ENCODE measurements around the gene C5orf22. TPM values are rescaled to one million over a fixed set of nuclear protein-coding genes. Genes with fewer than 3 reads are reported as not detected.

C5orf22 gene
- 10 to 100 TPM; 13.3 to 21.9 (median 17.9) TPM for total RNA-seq

DNA sequence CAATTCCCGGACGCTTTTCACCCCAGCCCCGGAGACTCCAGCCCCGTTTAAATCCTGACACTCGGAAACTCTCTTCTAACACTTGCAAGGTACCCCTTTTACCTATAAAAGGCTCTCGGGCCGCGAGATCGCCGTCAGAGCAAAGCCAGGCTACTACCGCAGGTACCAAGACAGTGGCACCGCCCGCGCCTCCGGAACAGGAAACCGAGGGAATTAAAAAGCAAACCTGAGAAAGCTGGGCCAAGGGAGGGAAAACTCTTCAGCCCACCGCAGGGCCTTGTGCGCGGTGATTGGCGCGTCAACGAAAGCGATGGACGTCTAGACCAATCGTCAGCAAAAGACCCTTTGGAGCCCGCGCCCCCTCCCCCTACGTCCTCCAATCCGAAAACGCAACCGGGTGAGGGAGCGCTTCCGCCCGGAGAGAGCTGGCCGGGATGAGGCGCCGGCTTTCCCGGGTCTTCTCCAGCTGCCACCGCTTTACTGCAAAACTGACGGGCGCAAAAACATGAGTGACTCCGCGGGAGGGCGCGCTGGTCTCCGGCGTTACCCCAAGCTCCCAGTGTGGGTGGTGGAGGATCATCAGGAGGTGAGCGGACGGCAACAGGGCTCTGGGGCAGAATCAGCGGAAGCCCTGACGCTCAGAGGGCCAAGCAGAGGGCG lies at the start of gene C5orf22, which contains the start of gene DROSHA:
Gene C5orf22 (plus strand): TSS at position 414 of the 660 bp plus-strand sequence. CDS start 92 bp downstream, at position 506.
Gene DROSHA (minus strand): TSS at position 206 of the 660 bp plus-strand sequence. CDS start 3,034 bp downstream, outside the sequence.
- H3K4me1 ChIP-seq: peaks cover 19 to 34% (median 24%) of the 10 kb centered on the region in 4 donors
- DNase-seq: peak; percentile 92 to 95
- ATAC-seq (ENCODE audit: low FRiP score in 2 of 2): peak; percentile 99
- H3K27me3 ChIP-seq: no peaks in the 10 kb centered on the region
- peak within 1 kb of the TSS; percentile 53 to 84 (median 62) for H3K4me3 ChIP-seq
- H3K36me3 ChIP-seq: peaks cover 4 to 52% (median 19%) of the 10 kb centered on the region in 4 donors
- H3K9me3 ChIP-seq: no peaks in the 10 kb centered on the region
- WGBS, 2 donors: 0% methylated on average over 10 to 42 of the region's 52 CpGs
- H3K27ac ChIP-seq: peak within 1 kb of the TSS; percentile 66 to 89 (median 80)
- peak; percentile 42 to 74 for TF ChIP-seq POLR2AphosphoS5 (IDR thresholded peaks at IDR 0.05)
- TF ChIP-seq, protein P1, sequence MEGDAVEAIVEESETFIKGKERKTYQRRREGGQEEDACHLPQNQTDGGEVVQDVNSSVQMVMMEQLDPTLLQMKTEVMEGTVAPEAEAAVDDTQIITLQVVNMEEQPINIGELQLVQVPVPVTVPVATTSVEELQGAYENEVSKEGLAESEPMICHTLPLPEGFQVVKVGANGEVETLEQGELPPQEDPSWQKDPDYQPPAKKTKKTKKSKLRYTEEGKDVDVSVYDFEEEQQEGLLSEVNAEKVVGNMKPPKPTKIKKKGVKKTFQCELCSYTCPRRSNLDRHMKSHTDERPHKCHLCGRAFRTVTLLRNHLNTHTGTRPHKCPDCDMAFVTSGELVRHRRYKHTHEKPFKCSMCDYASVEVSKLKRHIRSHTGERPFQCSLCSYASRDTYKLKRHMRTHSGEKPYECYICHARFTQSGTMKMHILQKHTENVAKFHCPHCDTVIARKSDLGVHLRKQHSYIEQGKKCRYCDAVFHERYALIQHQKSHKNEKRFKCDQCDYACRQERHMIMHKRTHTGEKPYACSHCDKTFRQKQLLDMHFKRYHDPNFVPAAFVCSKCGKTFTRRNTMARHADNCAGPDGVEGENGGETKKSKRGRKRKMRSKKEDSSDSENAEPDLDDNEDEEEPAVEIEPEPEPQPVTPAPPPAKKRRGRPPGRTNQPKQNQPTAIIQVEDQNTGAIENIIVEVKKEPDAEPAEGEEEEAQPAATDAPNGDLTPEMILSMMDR (IDR thresholded peaks at IDR 0.05): peak in 1 of 6 experiments; percentile 17
- no peak for TF ChIP-seq EP300 (IDR thresholded peaks at IDR 0.05)
- TF ChIP-seq POLR2A (IDR thresholded peaks at IDR 0.05): peak in 3 of 4 donors; percentile 29 to 81 (median 61)

GRCh38 chr5:31485376-31486207 lies 46.5 kb upstream of the C5orf22 start:
- Histone ChIP-seq H3K27ac (no peak overlapping the region), H3K27me3 (no peaks in the 10 kb centered on the region), H3K9me3 (no peaks in the 10 kb centered on the region), H3K4me3 (no peak overlapping the region), H3K36me3 (peaks cover 0 to 79% (median 10%) of the 10 kb centered on the region in 4 donors), H3K4me1 (no peaks in the 10 kb centered on the region)
- DNase-seq: no peak
- no peak for TF ChIP-seq POLR2AphosphoS5 (IDR thresholded peaks at IDR 0.05)
- no peak for TF ChIP-seq POLR2A (IDR thresholded peaks at IDR 0.05)
- TF ChIP-seq, protein P1 (IDR thresholded peaks at IDR 0.05): no peak
- no peak for TF ChIP-seq EP300 (IDR thresholded peaks at IDR 0.05)
- no peak for ATAC-seq (ENCODE audit: low FRiP score in 2 of 2)
- WGBS, 2 donors: 82 to 85% methylated on average over 7 of the region's 7 CpGs

- peaks cover 0 to 80% (median 10%) of the 10 kb centered on the region in 4 donors for H3K36me3 ChIP-seq
Observed at GRCh38 chr5:31486441-31486840, 45.7 kb upstream of the C5orf22 start.

DNA sequence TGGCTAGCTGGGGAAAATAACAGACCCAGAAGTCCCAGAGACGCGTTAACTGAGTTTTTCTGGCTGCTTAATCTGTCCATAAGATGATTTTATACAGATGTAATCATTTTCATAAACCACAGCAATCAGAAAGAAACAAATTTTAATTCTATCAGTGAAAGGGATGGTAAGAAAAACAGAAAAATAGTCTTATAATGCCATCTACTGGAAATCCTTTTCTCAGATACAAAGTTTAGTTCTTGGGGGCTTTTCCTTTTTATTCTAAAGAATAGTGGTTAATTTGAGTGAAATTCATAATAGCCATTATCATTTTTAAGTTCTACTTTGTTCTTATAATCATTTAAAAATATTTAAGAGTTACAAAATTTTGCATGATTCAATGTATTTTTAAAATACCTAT lies 44.6 kb upstream of the C5orf22 start:
- 97 to 98% methylated on average over 2 of the region's 2 CpGs for WGBS, 2 donors
- H3K4me1 ChIP-seq: no peaks in the 10 kb centered on the region
- no peak for TF ChIP-seq EP300 (IDR thresholded peaks at IDR 0.05)
- TF ChIP-seq, protein P1 (IDR thresholded peaks at IDR 0.05): no peak
- no peak for TF ChIP-seq POLR2A (IDR thresholded peaks at IDR 0.05)
- TF ChIP-seq POLR2AphosphoS5 (IDR thresholded peaks at IDR 0.05): no peak
- no peak for DNase-seq
- peaks cover 0 to 79% (median 7%) of the 10 kb centered on the region in 4 donors for H3K36me3 ChIP-seq
- no peak for ATAC-seq (ENCODE audit: low FRiP score in 2 of 2)
- H3K27ac ChIP-seq: no peak overlapping the region
- H3K27me3 ChIP-seq: no peaks in the 10 kb centered on the region
- no peak overlapping the region for H3K4me3 ChIP-seq
- H3K9me3 ChIP-seq: no peaks in the 10 kb centered on the region

More at GRCh38 chr5:31486441-31486840, 45.7 kb upstream of the C5orf22 start:
- H3K27ac ChIP-seq: no peak overlapping the region
- no peak overlapping the region for H3K4me3 ChIP-seq
- DNase-seq (no peak), ATAC-seq (ENCODE audit: low FRiP score in 2 of 2) (no peak)
- 91% methylated on average over 6 of the region's 6 CpGs for WGBS, 2 donors
- H3K9me3 ChIP-seq: no peaks in the 10 kb centered on the region
- H3K27me3 ChIP-seq: no peaks in the 10 kb centered on the region
- H3K4me1 ChIP-seq: no peaks in the 10 kb centered on the region
- TF ChIP-seq, protein P1 (IDR thresholded peaks at IDR 0.05): no peak
- no peak for TF ChIP-seq POLR2AphosphoS5 (IDR thresholded peaks at IDR 0.05)
- TF ChIP-seq POLR2A (IDR thresholded peaks at IDR 0.05): no peak

Data from upper lobe of left lung (tissue), 6 donors.